GM18505 (cell line): ENCODE results near the gene BEAN1.
"Not testable (repeated sequence)": the region's sequence is repeated elsewhere in the genome, so short reads cannot be mapped to it uniquely, and the experiment has no call there.

ENCODE experiments used
- ATAC-seq: cut with Tn5 transposase; IDR thresholded peaks from one replicate; pipeline ENCODE4 v1.9.1; 2021; ENCODE audit not compliant: unreplicated experiment
- POLR2A ChIP-seq: IDR thresholded peaks from 4 replicates; pipeline ENCODE4 v1.6.1; 2011; ENCODE audit warnings: borderline replicate concordance; ENCODE audit not compliant: insufficient read depth, insufficient read length; ENCODE audit errors: extremely low read depth

BEAN1 gene

DNA sequence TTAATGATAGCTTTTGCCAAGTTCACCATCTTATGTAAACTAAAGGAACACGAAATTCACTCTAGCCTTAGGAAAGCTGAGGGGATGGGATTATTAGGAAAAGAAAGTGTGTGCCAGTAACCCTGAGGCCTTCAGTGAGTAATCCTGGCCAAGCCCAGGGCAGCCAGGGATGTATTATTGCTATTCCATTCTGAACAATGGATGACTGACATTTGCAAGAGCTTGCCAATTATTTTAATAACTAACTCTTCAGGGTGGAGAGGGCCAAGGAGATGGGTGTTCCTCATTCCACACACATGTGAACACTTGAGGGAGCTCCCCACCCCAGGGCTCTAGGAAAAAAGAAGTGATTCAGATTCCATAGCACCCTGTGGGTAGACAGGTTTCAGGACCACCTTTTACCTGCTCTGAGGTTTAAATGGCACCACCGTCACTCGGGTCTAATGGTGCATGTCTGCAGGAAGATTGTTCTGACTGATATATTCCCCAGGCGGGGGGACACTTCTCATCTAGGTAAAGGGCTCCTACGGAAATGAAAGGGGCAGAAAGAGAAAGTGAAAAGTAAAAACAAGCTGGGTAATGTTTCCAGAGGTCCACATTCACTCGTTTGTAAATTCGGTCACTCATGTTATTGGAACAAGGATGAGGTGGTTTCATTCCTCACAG is 81.3 kb downstream of the BEAN1 start:
- TF ChIP-seq POLR2A: no peak
- peak; percentile 76 for ATAC-seq

DNA sequence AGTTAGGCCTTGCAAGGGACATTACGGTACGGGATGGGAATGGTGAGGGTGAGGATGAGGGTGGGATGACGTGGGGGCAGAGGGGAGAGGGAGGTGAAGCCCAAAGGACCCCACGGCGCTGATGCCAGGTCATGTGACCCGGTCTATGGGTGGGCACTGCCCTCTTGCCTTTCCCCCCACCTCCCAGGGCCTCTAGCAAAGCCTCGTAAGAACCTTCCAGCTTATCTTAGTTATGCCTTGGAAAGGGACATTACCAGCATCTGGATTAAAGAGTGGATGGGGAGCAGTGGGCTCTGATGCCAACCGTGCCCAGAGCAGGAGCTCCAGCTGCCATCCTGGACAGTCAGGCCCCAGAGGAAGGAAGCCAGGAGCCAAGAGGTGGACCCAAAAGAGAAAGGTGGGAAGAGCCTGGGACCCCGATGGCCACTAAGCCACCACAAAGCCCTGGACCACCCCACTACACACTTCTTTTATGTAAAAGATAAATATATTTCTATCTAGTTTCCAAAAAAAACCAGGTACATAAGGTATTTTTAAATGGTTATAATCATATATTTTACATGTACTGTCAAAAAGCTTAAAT is 81.9 kb downstream of the BEAN1 start:
- ATAC-seq: no peak
- no peak for TF ChIP-seq POLR2A

DNA sequence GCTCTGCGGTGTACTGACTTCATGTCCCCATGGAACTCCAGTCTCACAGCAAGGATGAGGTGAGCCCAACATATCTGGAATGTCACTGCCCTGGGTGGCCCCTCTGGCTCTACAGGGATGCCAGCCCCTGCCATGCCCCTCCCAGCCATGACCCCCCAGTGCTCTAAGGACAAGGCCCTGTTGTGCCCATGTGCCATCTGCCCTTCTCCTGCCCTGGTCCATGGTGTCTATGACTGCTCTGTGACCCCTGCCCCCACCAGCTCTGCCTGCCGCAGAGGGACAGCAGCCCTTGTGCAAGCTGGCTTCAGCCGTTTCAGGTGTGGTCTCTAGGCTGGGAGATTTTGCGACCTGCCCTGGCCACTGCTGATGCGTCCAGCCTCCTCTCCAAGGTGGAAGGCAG is 82.5 kb downstream of the BEAN1 start:
- no peak for ATAC-seq
- TF ChIP-seq POLR2A: no peak

DNA sequence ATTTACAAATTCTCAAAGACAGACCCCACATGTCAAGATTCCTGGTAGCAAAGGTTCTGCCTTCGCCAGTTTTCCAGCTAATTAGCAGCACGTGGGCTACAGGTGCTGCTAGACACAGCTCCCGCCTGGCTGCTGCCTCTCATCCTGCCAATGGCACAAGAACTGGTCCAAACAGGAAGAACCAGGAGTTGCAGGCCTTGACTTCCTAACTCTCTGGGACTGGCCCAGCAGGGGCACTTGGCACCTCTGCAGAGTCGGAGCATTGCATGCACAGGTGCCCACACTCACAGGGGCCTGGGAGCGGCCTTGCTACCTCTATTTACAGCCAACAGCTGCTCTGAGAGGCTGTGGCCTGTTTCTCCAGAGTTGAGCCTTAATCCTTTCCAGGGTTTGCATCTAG is 83.2 kb downstream of the BEAN1 start:
- TF ChIP-seq POLR2A: no peak
- no peak for ATAC-seq

DNA sequence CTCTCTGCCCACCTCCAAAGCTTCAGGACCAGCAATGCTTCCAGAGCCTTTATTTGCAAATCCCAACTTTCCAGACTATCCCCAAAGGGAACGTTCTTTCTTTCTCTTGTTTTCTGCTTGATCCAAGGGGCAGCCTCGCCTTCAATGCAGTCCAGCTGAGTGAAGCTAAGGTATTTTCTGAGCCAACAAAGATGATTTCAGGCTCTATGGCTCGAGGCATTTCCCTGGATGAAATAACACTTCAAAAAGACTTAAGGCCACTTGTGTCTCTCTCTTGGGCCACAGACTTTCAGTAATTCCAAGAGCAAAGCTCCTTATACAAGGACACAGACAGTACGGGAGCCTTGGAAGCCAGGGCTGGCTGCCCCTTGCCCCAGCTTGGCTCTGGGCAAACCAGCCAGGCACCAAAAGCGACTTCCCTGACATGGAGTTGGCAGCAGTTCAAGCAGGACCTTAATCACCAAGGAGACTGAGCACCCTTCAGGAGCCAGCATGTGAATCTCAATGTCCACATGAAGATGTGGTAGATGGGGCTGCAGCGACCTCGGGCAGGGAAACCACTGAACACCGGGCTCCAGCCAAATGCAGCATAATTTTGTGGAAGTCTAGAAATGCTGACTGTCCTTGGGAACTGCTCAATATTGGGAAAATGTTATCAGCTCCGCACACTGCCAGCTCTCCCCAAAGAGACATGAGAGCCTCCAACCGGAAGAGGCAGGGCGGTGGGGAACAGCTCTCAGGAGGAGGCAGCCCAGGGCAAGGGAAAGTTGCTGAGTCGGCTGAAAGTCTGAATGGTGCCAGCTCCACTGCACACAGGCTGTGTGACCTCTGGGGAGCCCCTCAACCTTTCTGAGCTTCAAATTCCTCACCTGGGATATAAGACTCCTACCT is 83.9 kb downstream of the BEAN1 start:
- TF ChIP-seq POLR2A: no peak

DNA sequence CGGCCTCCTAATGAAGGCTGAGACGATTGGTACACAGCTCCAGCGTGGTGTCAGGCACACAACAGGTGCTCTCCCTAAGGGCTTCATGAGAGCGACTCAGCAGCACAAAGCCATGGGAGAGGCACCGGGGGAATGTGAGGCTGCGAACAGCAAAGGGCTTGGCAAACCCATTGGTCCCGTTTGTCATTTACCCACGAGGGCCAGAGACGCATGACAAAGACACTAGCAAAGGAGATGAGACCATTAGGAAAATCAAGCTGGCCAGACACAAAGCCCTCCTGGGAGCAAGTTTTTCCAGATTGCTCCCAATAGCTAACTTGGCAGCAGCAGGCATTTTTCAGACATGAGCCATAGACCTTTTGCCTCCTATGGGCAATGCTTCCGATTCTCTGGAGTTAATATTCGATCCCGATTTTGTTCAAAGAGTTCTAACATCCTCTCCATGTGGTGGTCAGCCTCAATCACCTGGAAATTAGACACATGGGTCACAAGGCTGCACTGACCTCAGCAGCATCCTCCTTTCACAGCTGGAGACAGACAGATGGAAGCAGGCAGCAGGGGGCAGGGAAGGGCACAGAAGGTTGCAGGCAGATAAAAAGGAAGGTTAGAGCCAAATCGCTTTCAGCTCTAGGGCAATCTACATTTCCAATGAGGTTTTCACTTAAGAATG is 84.6 kb downstream of the BEAN1 start:
- ATAC-seq: no peak
- TF ChIP-seq POLR2A: no peak

More for the DNA sequence above, 83.9 kb downstream of the BEAN1 start:
- ATAC-seq: no peak

DNA sequence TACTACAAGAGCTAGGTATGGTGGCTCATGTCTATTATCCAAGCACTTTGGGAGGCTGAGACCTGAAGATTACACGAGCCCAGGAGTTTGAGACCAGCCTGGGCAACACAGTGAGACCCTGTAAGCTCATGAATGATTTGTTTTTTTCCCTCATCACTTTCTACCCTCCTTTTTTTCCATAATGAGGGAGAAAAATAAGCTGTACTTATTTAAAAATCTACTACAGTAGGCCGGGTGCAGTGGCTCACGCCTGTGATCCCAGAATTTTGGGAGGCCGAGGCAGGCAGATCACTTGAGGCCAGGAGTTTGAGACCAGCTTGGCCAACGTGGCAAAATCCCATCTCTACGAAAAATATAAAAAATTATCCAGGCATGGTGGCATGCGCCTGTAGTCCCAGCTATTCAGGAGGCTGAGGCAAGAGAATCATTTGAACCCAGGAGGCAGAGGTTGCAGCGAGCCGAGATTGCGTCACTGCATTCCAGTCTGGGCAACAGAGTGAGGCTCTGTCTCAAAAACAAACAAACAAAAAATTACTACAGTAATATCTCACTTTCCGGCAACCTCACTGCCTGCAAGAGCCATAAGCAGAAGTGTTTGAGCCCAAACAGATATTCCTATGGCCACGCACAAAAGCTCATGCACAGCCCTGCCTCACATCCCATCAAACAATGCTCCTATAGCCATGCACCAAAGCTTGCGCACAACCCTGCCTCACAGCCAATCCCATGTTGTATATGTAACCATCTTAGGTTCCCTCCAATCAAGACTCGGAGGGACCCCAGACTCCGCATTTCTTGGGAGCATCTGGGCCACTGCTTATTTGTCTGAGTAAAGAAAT is 85.4 kb downstream of the BEAN1 start:
- no peak for ATAC-seq
- TF ChIP-seq POLR2A: no peak

DNA sequence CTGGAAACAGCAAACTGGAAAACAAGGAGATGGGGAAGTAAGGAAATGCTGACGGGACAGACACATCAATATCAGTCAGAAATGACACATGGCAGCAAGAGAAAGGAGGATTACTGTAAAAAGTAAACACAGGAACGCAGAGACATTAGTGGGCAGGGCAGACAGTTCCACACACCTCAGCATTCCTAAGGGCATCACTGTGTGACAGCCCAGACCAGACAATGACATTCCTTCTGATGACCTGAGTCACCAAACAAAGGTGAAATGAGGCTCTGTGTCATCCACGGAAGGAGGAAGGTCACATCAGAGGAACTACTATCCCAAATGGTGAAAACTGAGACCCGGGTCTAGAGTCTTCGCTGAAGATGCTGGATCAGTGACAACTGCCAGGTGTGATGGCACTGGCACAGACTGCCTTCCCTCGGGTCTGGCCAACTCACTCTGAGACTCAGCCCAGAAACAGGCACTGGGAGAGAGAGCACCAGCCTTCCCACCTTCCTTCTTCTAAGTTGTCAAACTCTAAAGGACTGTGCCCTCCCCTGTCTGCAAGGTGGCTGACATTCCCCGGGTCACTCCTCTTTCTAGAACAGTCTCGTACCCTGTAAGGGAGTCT is 86.1 kb downstream of the BEAN1 start:
- ATAC-seq: no peak
- TF ChIP-seq POLR2A: no peak

DNA sequence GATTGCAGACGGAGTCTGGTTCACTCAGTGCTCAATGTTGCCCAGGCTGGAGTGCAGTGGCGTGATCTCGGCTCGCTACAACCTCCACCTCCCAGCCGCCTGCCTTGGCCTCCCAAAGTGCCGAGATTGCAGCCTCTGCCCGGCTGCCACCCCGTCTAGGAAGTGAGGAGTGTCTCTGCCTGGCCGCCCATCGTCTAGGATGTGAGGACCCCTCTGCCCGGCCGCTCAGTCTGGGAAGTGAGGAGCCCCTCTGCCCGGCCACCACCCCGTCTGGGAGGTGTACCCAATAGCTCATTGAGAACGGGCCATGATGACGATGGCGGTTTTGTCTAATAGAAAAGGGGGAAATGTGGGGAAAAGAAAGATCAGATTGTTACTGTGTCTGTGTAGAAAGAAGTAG is 87.3 kb downstream of the BEAN1 start:
- not testable (repeated sequence) for ATAC-seq

DNA sequence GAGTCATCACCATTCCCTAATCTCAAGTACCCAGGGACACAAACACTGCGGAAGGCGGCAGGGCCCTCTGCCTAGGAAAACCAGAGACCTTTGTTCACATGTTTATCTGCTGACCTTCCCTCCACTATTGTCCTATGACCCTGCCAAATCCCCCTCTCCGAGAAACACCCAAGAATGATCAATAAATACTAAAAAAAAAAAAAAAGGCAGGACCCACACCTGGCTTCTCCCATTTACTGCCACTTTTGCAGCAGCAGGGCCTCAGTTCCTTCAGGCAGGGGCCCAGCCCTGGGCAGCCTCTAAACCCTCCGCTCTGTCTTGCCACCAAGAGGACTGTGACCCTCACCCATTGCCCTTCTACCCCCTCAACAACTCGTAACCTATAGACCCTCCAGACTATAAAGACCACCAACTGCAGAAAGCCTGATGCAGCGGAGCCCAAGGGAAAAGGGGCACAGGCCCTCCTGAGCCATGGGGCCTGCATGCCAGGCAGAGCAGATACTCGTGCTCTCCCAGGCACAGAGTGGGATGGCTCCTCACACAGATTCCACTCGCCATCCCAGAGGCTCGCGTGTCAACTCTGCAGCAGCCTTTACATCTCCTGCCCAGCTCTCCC is 88.0 kb downstream of the BEAN1 start:
- ATAC-seq: not testable (repeated sequence)

DNA sequence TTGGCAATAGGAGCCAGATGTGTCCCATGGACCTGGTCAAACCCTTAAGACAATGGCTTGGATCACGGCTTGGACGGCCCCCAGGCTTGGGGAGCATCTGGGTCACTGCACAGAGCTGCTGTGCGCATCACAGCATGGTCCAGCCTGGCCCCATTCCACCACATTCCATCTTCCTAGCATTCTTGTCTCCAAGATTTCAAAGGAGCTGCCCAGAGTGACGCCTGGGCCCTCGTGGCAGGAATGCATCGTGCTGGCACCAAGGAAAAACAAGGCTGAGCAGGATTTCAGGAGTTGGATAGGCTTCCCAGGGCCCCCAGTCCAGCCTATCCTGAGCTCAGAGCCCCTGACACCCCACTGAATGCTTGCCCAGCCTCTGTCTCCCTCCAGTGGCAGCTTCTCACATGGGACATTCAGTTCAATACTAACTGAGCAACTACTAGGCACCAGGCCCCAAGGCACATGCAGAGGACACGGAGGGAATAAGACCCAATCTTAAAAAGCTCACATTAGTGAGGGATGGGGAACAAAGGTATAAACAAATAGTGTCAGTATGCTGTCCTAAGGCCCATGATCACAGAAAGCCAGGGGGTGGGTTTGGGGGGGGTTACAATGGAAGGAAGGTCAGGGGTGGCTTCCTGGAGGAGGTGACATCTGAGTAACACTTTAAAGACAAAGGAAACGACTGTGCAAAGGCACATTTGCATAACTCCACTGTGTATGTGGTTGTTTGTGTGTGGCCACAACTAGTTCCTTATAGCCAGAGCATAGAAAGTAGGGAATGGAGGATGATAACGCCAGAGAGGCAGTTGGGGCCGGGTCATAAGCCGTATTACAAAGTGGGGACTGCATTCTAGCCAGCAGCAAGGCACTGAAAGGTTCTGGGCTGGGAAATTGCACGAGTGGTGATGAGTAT is 88.8 kb downstream of the BEAN1 start:
- no peak for TF ChIP-seq POLR2A
- no peak for ATAC-seq

DNA sequence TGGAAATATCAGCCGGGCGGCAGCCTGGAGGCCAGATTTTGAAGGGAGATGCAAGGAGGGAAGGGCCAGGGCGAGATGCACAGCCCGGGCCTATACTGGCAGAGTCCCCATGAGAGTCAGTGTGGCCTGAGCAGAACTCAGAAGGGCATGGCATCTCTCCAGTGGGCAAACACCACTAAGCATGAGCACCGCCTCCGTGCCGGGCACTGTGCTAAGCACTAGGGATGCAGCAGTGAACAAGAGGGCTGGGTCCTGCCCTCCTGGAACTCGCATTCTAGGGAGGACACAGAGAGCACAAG is 89.4 kb downstream of the BEAN1 start:
- no peak for TF ChIP-seq POLR2A
- ATAC-seq: peak; percentile 26
